ENCODE results near the gene CALML4. TPM values are rescaled to one million over a fixed set of nuclear protein-coding genes. Genes with fewer than 3 reads are reported as not detected.

CALML4 gene
- polyA plus RNA-seq, 1 donor (not counting 4 experiments of a cell fraction or from before 2014, with no cell fraction given) = 7.0 TPM

DNA sequence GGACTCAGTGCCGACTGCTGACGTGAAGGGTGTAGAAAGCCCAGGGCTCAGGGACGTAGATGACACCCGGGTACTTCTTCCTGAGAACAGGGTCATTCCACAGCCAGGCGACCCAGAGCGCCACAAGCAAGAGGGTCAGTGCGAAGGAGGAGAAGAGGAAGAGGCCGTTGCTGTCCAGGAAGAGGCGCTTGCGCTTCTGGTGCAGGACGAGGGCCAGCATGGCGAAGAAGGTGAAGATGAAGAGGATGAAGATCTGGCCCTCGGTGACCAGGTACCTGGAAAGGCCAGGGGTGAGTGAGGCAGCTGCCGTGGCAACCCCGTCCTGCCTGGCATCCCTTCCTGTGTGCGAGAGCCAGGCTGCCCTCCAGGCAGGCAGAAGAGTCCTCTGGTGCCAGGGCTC lies 3.0 kb upstream of the CALML4 start:
- Histone ChIP-seq H3K27ac (ENCODE audit: control insufficient read depth, insufficient read depth, low read length) (no peak overlapping the region), H2AFZ (ENCODE audit: control insufficient read depth, low read length) (no peak overlapping the region), H3K9ac (ENCODE audit: control insufficient read depth, extremely low read depth, insufficient read depth, low read length) (no peak overlapping the region), H3K9me3 (ENCODE audit: control insufficient read depth, low read depth, low read length) (no peaks in the 10 kb centered on the region), H3K9me1 (ENCODE audit: control insufficient read depth, extremely low read depth, insufficient read depth, low read length) (no peaks in the 10 kb centered on the region), H3K4me3 (ENCODE audit: control insufficient read depth in 2 of 3, extremely low read depth in 1 of 3, insufficient read depth in 2 of 3, low read depth in 1 of 3, low read length in 3 of 3) (no peak overlapping the region), H3K4me2 (ENCODE audit: control insufficient read depth, extremely low read depth, insufficient read depth, low read depth, low read length) (no peak overlapping the region), H4K20me1 (ENCODE audit: control insufficient read depth, extremely low read depth, insufficient read depth, low read length) (no peaks in the 10 kb centered on the region), H3K79me2 (ENCODE audit: control insufficient read depth, insufficient read depth, low read length) (no peaks in the 10 kb centered on the region), H3K36me3 (ENCODE audit: control insufficient read depth in 2 of 2, extremely low read depth in 1 of 2, insufficient read depth in 2 of 2, low read length in 2 of 2) (peaks cover 0 to 3% of the 10 kb centered on the region in 2 experiments), H3K27me3 (ENCODE audit: control insufficient read depth, extremely low read depth, insufficient read depth, low read length) (no peaks in the 10 kb centered on the region), H3K4me1 (ENCODE audit: control insufficient read depth, extremely low read depth, insufficient read depth, low read length) (peaks cover 24% of the 10 kb centered on the region)
- TF ChIP-seq, protein P1, sequence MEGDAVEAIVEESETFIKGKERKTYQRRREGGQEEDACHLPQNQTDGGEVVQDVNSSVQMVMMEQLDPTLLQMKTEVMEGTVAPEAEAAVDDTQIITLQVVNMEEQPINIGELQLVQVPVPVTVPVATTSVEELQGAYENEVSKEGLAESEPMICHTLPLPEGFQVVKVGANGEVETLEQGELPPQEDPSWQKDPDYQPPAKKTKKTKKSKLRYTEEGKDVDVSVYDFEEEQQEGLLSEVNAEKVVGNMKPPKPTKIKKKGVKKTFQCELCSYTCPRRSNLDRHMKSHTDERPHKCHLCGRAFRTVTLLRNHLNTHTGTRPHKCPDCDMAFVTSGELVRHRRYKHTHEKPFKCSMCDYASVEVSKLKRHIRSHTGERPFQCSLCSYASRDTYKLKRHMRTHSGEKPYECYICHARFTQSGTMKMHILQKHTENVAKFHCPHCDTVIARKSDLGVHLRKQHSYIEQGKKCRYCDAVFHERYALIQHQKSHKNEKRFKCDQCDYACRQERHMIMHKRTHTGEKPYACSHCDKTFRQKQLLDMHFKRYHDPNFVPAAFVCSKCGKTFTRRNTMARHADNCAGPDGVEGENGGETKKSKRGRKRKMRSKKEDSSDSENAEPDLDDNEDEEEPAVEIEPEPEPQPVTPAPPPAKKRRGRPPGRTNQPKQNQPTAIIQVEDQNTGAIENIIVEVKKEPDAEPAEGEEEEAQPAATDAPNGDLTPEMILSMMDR (optimal IDR thresholded peaks at IDR 0.05 in 1 of 3, IDR thresholded peaks at IDR 0.05 in 1 of 3, conservative IDR thresholded peaks at IDR 0.05 in 1 of 3; ENCODE audit: extremely low read depth in 1 of 3, insufficient read depth in 2 of 3, low read length in 3 of 3) = no peak
- TF ChIP-seq EZH2 (IDR thresholded peaks at IDR 0.05; ENCODE audit: low read length) = no peak
- dilution Hi-C loops (cut with MboI; ENCODE audit: extremely low pct_ligation_motif_present, low sequenced_read_pairs) = no loop called here
- no peak for FAIRE-seq
- no peak for DNase-seq (ENCODE audit: low read depth, low spot score)

DNA sequence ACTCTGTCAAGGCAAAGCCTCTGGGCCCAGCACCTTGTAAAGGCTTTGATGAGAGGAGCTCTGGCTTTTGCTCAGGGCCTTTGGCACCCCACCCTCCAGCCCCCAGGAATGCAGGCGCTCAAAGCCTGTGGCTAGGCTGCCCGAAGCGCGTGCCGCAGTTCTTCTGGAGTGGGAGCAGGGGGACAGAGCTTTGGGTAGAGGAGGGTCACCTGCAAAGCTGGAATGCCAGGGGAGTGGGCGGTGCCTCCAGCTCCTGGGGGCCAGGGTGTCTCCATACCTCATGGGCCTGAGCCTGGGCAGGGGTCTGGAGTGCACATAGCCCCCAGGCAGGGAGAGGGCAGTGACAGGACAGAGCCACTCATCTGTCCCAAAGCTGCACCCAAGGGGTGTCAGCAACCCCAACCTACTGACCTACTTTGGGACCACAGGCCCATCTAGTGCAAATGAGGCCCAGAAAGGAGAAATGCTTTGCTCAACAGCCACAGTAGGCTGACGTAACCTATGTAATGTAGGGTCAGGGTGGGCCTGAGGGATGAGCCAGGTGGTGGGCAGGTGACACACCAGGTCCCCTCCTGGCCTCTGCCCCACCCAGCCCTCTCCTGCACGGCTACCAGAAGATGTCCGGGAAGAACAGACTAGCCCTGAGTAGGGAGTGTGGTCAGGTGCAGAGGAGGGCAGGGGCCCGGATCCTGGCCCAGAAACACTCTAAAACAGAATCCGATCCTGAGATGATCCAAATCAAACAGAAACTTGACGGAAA lies 2.2 kb upstream of the CALML4 start:
- dilution Hi-C loops (cut with MboI; ENCODE audit: extremely low pct_ligation_motif_present, low sequenced_read_pairs) = no loop called here
- H3K9me1 ChIP-seq (ENCODE audit: control insufficient read depth, extremely low read depth, insufficient read depth, low read length) = no peaks in the 10 kb centered on the region
- H3K4me1 ChIP-seq (ENCODE audit: control insufficient read depth, extremely low read depth, insufficient read depth, low read length) = peaks cover 24% of the 10 kb centered on the region
- H3K4me2 ChIP-seq (ENCODE audit: control insufficient read depth, extremely low read depth, insufficient read depth, low read depth, low read length) = no peak overlapping the region
- no peak overlapping the region for H3K9ac ChIP-seq (ENCODE audit: control insufficient read depth, extremely low read depth, insufficient read depth, low read length)
- no peaks in the 10 kb centered on the region for H3K27me3 ChIP-seq (ENCODE audit: control insufficient read depth, extremely low read depth, insufficient read depth, low read length)
- peaks cover 0 to 3% of the 10 kb centered on the region in 2 experiments for H3K36me3 ChIP-seq (ENCODE audit: control insufficient read depth in 2 of 2, extremely low read depth in 1 of 2, insufficient read depth in 2 of 2, low read length in 2 of 2)
- no peak for DNase-seq (ENCODE audit: low read depth, low spot score)
- TF ChIP-seq EZH2 (IDR thresholded peaks at IDR 0.05; ENCODE audit: low read length) = no peak
- no peak for FAIRE-seq
- H2AFZ ChIP-seq (ENCODE audit: control insufficient read depth, low read length) = no peak overlapping the region
- no peaks in the 10 kb centered on the region for H4K20me1 ChIP-seq (ENCODE audit: control insufficient read depth, extremely low read depth, insufficient read depth, low read length)
- H3K27ac ChIP-seq (ENCODE audit: control insufficient read depth, insufficient read depth, low read length) = no peak overlapping the region
- H3K4me3 ChIP-seq (ENCODE audit: control insufficient read depth in 2 of 3, extremely low read depth in 1 of 3, insufficient read depth in 2 of 3, low read depth in 1 of 3, low read length in 3 of 3) = no peak overlapping the region
- no peaks in the 10 kb centered on the region for H3K9me3 ChIP-seq (ENCODE audit: control insufficient read depth, low read depth, low read length)
- H3K79me2 ChIP-seq (ENCODE audit: control insufficient read depth, insufficient read depth, low read length) = no peaks in the 10 kb centered on the region

All from keratinocyte (primary cell).